Breast epithelium (tissue), 4 donors: ENCODE results near the gene RPS6KC1. TPM values are rescaled to one million over a fixed set of nuclear protein-coding genes. Genes with fewer than 3 reads are reported as not detected.

Experiments used
- DNase-seq, 2 donors: peaks; one replicate each; pipeline ENCODE4 v3.0.0-alpha.2; 2019; ENCODE audit warnings: low spot score in 2 of 2
- H3K27ac ChIP-seq, 2 donors: fragments of 200-600 bp; sonication (generic) in 1 of 2; one replicate each; pipeline ENCODE4 v1.5.1; 2016 to 2019; ENCODE audit warnings: mild to moderate bottlenecking in 1 of 2
- H3K27me3 ChIP-seq, 2 donors: fragments of 200-600 bp; sonication (generic) in 1 of 2; one replicate each; pipeline versions ENCODE4 v1.5.1 to v1.6.0; 2017 to 2019; ENCODE audit warnings: control low read depth in 1 of 2, mild to moderate bottlenecking in 1 of 2
- H3K36me3 ChIP-seq: fragments of 200-600 bp; one replicate; pipeline ENCODE4 v1.5.1; 2019
- H3K4me1 ChIP-seq, 2 donors: fragments of 200-600 bp; sonication (generic); one replicate each; pipeline ENCODE4 v1.5.1; 2016 to 2019; ENCODE audit warnings: control low read depth in 1 of 2
- H3K4me3 ChIP-seq, 3 donors: fragments of 200-600 bp; sonication (generic); 1 replicate in 2 of 3; 2 replicates in 1 of 3; pipeline ENCODE4 v1.5.1; 2016 to 2019; ENCODE audit warnings: mild to moderate bottlenecking in 3 of 3, moderate library complexity in 2 of 3
- H3K9me3 ChIP-seq, 2 donors: fragments of 200-600 bp; sonication (generic) in 1 of 2; one replicate each; pipeline ENCODE4 v1.5.1; 2016 to 2019; ENCODE audit warnings: control low read depth in 1 of 2
- POLR2A ChIP-seq: fragments of 450-650 bp; IDR thresholded peaks from one replicate; pipeline ENCODE4 v1.6.1; 2016; ENCODE audit warnings: antibody characterized with exemption, mild to moderate bottlenecking, moderate library complexity
- POLR2AphosphoS5 ChIP-seq, 3 donors: sonication (generic); formaldehyde crosslinking; IDR thresholded peaks; one replicate each; pipeline ENCODE4 v1.6.1; 2017; ENCODE audit warnings: antibody characterized with exemption in 3 of 3
- intact Hi-C: fragments of 100-400 bp; cut with DNase I; formaldehyde crosslinking; loops from one replicate; pipeline ENCODE4 v1.15.1; 2023; ENCODE audit warnings: low total_unique reads
- total RNA-seq, 3 donors: library from RNA; depleted of rRNA; stranded (reverse); fragments of >200 nt; gene quantifications; one replicate each; pipeline ENCODE4 v1.1.0, GENCODE V29; 2016
- TF ChIP-seq, protein P1 (sequence below), 3 donors: fragments of 450-650 bp; IDR thresholded peaks; one replicate each; pipeline ENCODE4 v1.5.1; 2016 to 2017; ENCODE audit warnings: antibody characterized with exemption in 3 of 3, mild to moderate bottlenecking in 3 of 3, moderate library complexity in 3 of 3

The RPS6KC1 gene
- total RNA-seq, 3 donors from 2014 or later, result 26.2 to 32.1 (median 28.2) TPM

GRCh38 chr1:213251972-213252371, 200.9 kb downstream of the RPS6KC1 start:
- no peak overlapping the region for H3K27ac ChIP-seq
- no peak for DNase-seq
- no peaks in the 10 kb centered on the region for H3K9me3 ChIP-seq
- intact Hi-C loops, result no loop called here
- H3K27me3 ChIP-seq, result no peaks in the 10 kb centered on the region
- no peaks in the 10 kb centered on the region for H3K4me1 ChIP-seq
- H3K4me3 ChIP-seq, result no peak overlapping the region
- H3K36me3 ChIP-seq, result no peaks in the 10 kb centered on the region
- TF ChIP-seq POLR2AphosphoS5 (IDR thresholded peaks at IDR 0.05) (no peak), POLR2A (no peak)
- TF ChIP-seq, protein P1, sequence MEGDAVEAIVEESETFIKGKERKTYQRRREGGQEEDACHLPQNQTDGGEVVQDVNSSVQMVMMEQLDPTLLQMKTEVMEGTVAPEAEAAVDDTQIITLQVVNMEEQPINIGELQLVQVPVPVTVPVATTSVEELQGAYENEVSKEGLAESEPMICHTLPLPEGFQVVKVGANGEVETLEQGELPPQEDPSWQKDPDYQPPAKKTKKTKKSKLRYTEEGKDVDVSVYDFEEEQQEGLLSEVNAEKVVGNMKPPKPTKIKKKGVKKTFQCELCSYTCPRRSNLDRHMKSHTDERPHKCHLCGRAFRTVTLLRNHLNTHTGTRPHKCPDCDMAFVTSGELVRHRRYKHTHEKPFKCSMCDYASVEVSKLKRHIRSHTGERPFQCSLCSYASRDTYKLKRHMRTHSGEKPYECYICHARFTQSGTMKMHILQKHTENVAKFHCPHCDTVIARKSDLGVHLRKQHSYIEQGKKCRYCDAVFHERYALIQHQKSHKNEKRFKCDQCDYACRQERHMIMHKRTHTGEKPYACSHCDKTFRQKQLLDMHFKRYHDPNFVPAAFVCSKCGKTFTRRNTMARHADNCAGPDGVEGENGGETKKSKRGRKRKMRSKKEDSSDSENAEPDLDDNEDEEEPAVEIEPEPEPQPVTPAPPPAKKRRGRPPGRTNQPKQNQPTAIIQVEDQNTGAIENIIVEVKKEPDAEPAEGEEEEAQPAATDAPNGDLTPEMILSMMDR (IDR thresholded peaks at IDR 0.05), result no peak

DNA sequence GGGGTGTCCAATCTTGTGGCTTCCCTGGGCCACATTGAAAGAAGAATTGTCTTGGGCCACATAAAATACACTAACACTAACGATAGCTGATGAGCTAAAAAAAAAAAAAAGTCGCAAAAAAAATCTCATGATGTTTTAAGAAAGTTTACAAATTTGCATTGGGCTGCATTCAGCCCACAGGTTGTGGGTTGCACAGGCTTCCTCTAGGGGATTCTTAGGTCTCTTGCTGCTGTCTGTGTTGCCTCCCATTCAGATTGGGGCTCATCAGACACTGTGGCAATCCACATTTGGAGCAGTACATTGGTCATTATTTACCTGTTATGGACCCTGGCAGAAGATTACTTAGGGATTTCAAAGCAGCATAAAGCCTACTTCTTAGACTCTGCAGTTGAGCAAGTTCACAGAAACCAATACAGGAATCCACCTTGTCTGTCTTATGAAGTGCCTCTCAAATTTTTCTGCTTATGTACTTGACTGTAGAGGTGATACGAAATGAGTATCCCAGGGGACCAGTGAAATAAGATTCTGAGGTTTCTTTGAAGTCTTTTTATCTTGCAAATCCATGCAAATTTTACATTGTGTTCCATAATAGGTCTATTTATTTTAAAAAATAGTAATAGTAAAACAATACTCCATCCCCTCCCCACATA, 205.5 kb downstream of the RPS6KC1 start:
- no peaks in the 10 kb centered on the region for H3K9me3 ChIP-seq
- intact Hi-C loops, result no loop called here
- H3K4me3 ChIP-seq, result no peak overlapping the region
- H3K36me3 ChIP-seq, result no peaks in the 10 kb centered on the region
- no peak for DNase-seq
- H3K27ac ChIP-seq, result no peak overlapping the region
- H3K27me3 ChIP-seq, result no peaks in the 10 kb centered on the region
- TF ChIP-seq POLR2A, result no peak
- TF ChIP-seq, protein P1 (IDR thresholded peaks at IDR 0.05), result no peak
- no peak for TF ChIP-seq POLR2AphosphoS5 (IDR thresholded peaks at IDR 0.05)
- no peaks in the 10 kb centered on the region for H3K4me1 ChIP-seq

DNA sequence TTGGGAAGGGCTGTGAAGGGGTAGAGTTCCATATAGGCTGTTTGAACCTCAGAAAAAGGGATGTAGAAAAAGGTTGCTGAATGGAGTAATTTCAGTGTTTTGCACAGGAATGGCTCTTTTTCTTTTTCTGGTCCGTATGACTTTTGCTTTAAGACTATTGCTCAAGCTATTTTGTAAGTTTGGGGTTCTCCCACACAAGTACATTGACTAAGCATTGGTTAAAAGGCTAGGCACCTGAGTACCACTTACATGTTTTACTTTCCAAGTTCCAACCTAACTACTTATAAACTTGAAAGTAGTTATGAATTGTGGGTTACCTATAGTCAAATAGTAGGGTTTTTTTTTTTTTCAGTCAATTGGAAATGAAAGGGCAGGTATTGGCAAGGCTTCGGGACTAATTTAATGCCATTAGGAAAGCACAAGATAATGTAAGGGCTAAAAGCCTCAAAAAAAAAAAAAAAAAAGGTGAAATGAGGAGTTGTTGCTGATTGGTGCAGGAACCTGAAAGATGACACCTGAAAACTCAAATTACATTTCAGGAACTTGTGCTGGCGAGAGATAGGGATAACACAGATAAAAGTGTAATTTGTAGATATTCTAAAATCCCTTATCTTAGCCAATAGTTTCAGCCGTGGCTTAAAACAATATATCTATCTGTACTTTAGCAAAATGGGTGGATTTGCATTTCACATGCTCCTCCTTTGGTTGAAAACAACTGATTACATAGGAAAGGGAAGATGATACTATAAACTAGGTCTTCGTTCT, 209.5 kb downstream of the RPS6KC1 start:
- no peak for TF ChIP-seq POLR2A
- no peak for TF ChIP-seq POLR2AphosphoS5 (IDR thresholded peaks at IDR 0.05)
- TF ChIP-seq, protein P1 (IDR thresholded peaks at IDR 0.05), result no peak
- H3K9me3 ChIP-seq, result no peaks in the 10 kb centered on the region
- H3K4me1 ChIP-seq, result no peaks in the 10 kb centered on the region
- intact Hi-C loops, result no loop called here
- H3K4me3 ChIP-seq, result no peak overlapping the region
- no peak overlapping the region for H3K27ac ChIP-seq
- no peaks in the 10 kb centered on the region for H3K36me3 ChIP-seq
- no peaks in the 10 kb centered on the region for H3K27me3 ChIP-seq
- no peak for DNase-seq

DNA sequence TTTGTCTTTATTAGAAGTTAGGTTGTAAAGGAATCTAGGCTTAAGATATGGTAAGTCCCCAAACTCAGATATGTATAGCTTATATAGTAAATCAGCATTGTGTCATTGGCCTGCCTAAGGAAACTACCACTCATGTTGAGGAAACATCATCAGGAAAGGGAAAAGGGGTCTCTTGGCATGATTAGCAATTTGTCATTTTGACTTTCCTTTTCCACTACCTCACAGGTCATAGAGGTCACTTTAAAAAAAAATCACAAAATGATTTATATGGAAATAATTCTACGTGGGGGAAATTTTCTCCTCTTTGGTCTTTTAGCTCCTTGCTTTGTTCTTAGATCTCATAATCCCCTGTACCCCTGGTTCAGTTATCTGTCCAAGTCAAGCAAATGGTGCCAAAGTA, 213.5 kb downstream of the RPS6KC1 start:
- TF ChIP-seq POLR2AphosphoS5 (IDR thresholded peaks at IDR 0.05) (no peak), POLR2A (no peak)
- TF ChIP-seq, protein P1 (IDR thresholded peaks at IDR 0.05), result no peak

More for the DNA sequence above, 213.5 kb downstream of the RPS6KC1 start:
- Histone ChIP-seq H3K36me3 (no peaks in the 10 kb centered on the region), H3K27ac (no peak overlapping the region), H3K9me3 (peaks cover 4 to 6% of the 10 kb centered on the region in 2 donors), H3K27me3 (no peaks in the 10 kb centered on the region), H3K4me3 (no peak overlapping the region), H3K4me1 (no peaks in the 10 kb centered on the region)
- intact Hi-C loops, result no loop called here
- DNase-seq, result no peak
